Omental fat pad (tissue), 4 donors: ENCODE data around the gene MYO1C. TPM values are rescaled to one million over a fixed set of nuclear protein-coding genes. Genes with fewer than 3 reads are reported as not detected.
"Not testable (repeated sequence)": the region's sequence is repeated elsewhere in the genome, so short reads cannot be mapped to it uniquely, and the experiment has no call there.

Experiments used
- ATAC-seq: fragments of 150-250 bp; one replicate; pipeline ENCODE4 v1.9.1; 2016; ENCODE audit warnings: mild to moderate bottlenecking, moderate library complexity; ENCODE audit not compliant: low FRiP score
- DNase-seq: peaks from one replicate; pipeline ENCODE4 v3.0.0-alpha.2; 2019; ENCODE audit warnings: low spot score
- total RNA-seq, 4 donors: library from RNA; depleted of rRNA; stranded (reverse); fragments of >200 nt; gene quantifications; one replicate each; pipeline ENCODE4 v1.1.0, GENCODE V29; 2016
- TF ChIP-seq, protein P1 (sequence below), 3 donors: fragments of 450-650 bp; IDR thresholded peaks; one replicate each; pipeline ENCODE4 v1.5.1; 2016 to 2017; ENCODE audit warnings: antibody characterized with exemption in 3 of 3, mild to moderate bottlenecking in 3 of 3, moderate library complexity in 2 of 3

Gene MYO1C
- total RNA-seq, 4 donors from 2014 or later: 194 to 367 (median 207) TPM

- ATAC-seq (no peak), DNase-seq (no peak)
- TF ChIP-seq, protein P1, sequence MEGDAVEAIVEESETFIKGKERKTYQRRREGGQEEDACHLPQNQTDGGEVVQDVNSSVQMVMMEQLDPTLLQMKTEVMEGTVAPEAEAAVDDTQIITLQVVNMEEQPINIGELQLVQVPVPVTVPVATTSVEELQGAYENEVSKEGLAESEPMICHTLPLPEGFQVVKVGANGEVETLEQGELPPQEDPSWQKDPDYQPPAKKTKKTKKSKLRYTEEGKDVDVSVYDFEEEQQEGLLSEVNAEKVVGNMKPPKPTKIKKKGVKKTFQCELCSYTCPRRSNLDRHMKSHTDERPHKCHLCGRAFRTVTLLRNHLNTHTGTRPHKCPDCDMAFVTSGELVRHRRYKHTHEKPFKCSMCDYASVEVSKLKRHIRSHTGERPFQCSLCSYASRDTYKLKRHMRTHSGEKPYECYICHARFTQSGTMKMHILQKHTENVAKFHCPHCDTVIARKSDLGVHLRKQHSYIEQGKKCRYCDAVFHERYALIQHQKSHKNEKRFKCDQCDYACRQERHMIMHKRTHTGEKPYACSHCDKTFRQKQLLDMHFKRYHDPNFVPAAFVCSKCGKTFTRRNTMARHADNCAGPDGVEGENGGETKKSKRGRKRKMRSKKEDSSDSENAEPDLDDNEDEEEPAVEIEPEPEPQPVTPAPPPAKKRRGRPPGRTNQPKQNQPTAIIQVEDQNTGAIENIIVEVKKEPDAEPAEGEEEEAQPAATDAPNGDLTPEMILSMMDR (IDR thresholded peaks at IDR 0.05): no peak
Observed at GRCh38 chr17:1452836-1453235, 39.6 kb downstream of the MYO1C start.

GRCh38 chr17:1450261-1450660, 42.2 kb downstream of the MYO1C start:
- ATAC-seq: not testable (repeated sequence)

GRCh38 chr17:1449412-1449967, 43.0 kb downstream of the MYO1C start:
- TF ChIP-seq, protein P1 (IDR thresholded peaks at IDR 0.05): no peak
- ATAC-seq (no peak), DNase-seq (no peak)

More at GRCh38 chr17:1450261-1450660, 42.2 kb downstream of the MYO1C start:
- DNase-seq: not testable (repeated sequence)

GRCh38 chr17:1447052-1447451, 45.4 kb downstream of the MYO1C start:
- no peak for ATAC-seq
- TF ChIP-seq, protein P1 (IDR thresholded peaks at IDR 0.05): no peak
- no peak for DNase-seq

- DNase-seq (no peak), ATAC-seq (no peak)
- TF ChIP-seq, protein P1 (IDR thresholded peaks at IDR 0.05): no peak
Observed at GRCh38 chr17:1446201-1446600, 46.3 kb downstream of the MYO1C start.

GRCh38 chr17:1445695-1446094, 46.8 kb downstream of the MYO1C start:
- not testable (repeated sequence) for DNase-seq, ATAC-seq

DNA sequence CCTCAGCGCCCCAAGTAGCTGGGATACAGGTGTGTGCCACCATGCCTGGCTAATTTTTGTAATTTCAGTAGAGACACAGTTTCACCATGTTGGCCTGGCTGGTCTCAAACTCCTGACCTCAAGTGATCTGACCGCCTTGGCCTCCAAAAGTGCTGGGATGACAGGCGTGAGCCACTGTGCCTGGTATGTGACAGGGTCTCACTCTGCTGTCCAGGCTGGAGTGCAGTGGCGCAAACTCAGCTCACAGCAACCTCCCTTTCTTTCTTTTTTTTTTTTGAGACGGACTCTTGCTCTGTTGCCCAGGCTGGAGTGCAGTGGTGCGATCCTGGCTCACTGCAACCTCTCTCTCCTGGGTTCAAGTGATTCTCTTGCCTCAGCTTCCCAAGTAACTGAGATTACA, 49.8 kb downstream of the MYO1C start:
- not testable (repeated sequence) for DNase-seq, ATAC-seq

DNA sequence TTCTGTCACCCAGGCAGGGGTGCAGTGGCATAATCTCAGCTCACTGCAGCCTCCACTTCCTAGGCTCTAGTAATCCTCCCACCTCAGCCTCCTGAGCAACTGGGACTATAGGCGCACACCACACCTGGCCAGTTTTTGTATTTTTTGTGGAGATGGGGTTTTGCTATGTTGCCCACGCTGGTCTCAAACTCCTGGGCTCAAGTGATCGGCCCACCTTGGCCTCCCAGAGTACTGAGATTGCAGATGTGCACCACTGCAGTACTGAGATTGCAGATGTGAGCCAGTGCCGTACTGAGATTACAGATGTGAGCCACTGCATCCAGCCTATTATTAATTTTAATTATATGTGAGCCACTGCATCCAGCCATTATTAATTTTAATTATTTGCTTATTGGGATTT, 50.3 kb downstream of the MYO1C start:
- TF ChIP-seq, protein P1 (IDR thresholded peaks at IDR 0.05): no peak
- ATAC-seq (no peak), DNase-seq (no peak)

- no peak for DNase-seq
- no peak for ATAC-seq
- TF ChIP-seq, protein P1 (IDR thresholded peaks at IDR 0.05): no peak
Observed at GRCh38 chr17:1440921-1441320, 51.6 kb downstream of the MYO1C start.
